Right cardiac atrium (tissue), 5 donors: ENCODE data around the gene S1PR3. TPM values are rescaled to one million over a fixed set of nuclear protein-coding genes. Genes with fewer than 3 reads are reported as not detected.
"Not testable (repeated sequence)": the region's sequence is repeated elsewhere in the genome, so short reads cannot be mapped to it uniquely, and the experiment has no call there.

Source experiments
- ATAC-seq, 2 donors: fragments of 200-7000 bp; cut with Tn5 transposase; one replicate each; pipeline versions ENCODE4 v1.8.0 to v1.9.1; 2020; ENCODE audit warnings: moderate library complexity in 2 of 2, mild to moderate bottlenecking in 1 of 2
- DNase-seq, 3 donors: peaks; one replicate each; pipeline ENCODE4 v3.0.0-alpha.2; 2020
- H3K27ac ChIP-seq: one replicate; pipeline ENCODE4 v1.5.1; 2013; ENCODE audit warnings: mild to moderate bottlenecking, low read length, control low read depth, moderate library complexity
- H3K27me3 ChIP-seq: one replicate; pipeline ENCODE4 v1.6.1; 2013; ENCODE audit not compliant: control insufficient read depth, insufficient read depth
- H3K4me1 ChIP-seq: one replicate; pipeline ENCODE4 v1.6.1; 2013; ENCODE audit warnings: low read length; ENCODE audit not compliant: control insufficient read depth, insufficient read depth
- H3K4me3 ChIP-seq: one replicate; pipeline ENCODE4 v1.5.1; 2013; ENCODE audit warnings: low read length, control low read depth
- H3K9me3 ChIP-seq: one replicate; pipeline ENCODE4 v1.6.1; 2013; ENCODE audit warnings: low read length; ENCODE audit not compliant: control insufficient read depth
- WGBS: extraction: QIAGEN DNeasy Blood & Tissue Kit; methylation state at CpG from one replicate; pipeline ENCODE4 v1.1.7; 2013; 5-methylcytosine and 5-hydroxymethylcytosine counted together
- intact Hi-C, 4 donors: fragments of 100-400 bp; cut with DNase I; formaldehyde crosslinking; loops; one replicate each; pipeline versions ENCODE4 v1.11.0 to v1.14.0; 2022 to 2023
- long read RNA-seq, 4 donors: library from polyadenylated mRNA; unstranded; transcript quantifications; one replicate each; pipeline ENCODE4 v2.0.0, GENCODE V29; 2020 to 2021
- polyA plus RNA-seq: library from polyadenylated mRNA; stranded (reverse); fragments of 200-250 nt; gene quantifications from one replicate; pipeline ENCODE4 v1.2.3, GENCODE V29; 2013
- total RNA-seq, 4 donors: library from RNA; stranded (reverse); fragmentation: NEBNext Ultra II Directional; extraction: Animal tissue kit (Norgen Biotek cat#: 25700); gene quantifications; one replicate each; pipeline ENCODE4 v1.2.1, GENCODE V29; 2021
- donor health status: healthy with polysubstance abuse.
- donor health status: DM: no; HTN: yes; CAD: no.
- donor health status: DM: no; HTN: no; CAD: no.
- donor health status: DM: no; HTN: yes; CAD: no; lungs with severe emphysema.
- donor health status: DM: yes; HTN: yes; CAD: no.

S1PR3 gene
- 10 to 100 TPM; 37.2 to 51.6 (median 38.3) TPM for total RNA-seq
- polyA plus RNA-seq, result 24.9 TPM
- long read RNA-seq, donor 1, full-length matches to known transcripts, result 74 of 74 reads
- long read RNA-seq, donor 1, partial matches to known transcripts, result 0 of 74 reads
- long read RNA-seq, donor 1, other reads (novel, unspliced or antisense), result 0 of 74 reads
- long read RNA-seq, donor 2, full-length matches to known transcripts, result 22 of 22 reads
- long read RNA-seq, donor 2, partial matches to known transcripts, result 0 of 22 reads
- long read RNA-seq, donor 2, other reads (novel, unspliced or antisense), result 0 of 22 reads
- long read RNA-seq, donor 3, full-length matches to known transcripts, result 180 of 187 reads
- long read RNA-seq, donor 3, partial matches to known transcripts, result 3 of 187 reads
- long read RNA-seq, donor 3, other reads (novel, unspliced or antisense), result 4 of 187 reads
- long read RNA-seq, donor 4, full-length matches to known transcripts, result 21 of 22 reads
- long read RNA-seq, donor 4, partial matches to known transcripts, result 0 of 22 reads
- long read RNA-seq, donor 4, other reads (novel, unspliced or antisense), result 1 of 22 reads

DNA sequence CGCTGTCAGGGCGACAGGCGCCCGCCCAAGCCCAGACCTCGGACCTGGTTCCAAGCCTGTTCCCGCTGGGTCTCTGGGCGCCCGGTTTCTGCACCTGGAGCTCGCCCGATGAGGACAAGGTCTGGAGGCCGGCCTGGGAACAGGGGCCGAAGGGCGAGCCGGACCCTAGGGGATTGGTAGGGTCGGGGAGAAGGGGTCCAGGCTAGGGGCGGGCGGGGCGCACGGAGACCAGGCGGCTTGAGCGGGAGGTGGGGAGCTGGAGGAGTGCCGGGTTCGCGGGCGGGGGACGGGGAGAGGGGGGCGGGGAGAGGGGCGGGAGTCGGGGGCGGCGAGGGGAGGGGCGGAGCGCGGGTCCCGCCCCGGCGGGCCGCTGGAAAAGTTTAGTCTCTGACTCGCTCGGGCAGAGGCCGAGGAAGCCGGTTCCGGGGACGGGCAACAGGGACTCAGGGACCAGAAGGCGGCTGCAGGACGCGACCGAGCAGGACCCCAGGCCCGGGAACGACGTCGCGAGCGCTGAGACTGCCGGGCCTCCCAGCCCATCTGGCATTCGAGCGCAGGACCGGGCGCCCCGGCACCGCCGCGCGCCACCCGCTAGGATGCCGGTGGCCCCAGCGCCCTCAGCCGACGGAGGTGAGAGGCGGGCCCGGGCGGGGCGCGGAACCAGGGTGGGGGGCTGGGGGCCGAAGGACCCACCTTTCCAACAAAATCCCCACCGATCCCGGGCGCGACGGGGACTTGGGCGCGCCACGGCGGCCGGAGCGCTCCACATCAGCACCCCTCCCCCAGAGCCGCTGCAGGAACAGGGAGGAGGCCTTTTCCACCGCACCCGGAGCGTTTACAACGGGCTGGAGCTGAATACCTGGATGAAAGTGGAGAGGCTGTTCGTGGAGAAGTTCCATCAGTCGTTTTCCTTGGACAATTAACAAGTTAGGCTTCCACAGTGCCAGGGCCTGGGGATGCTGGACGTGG, at the start of gene S1PR3:
Gene S1PR3 (plus strand): TSS at position 403 of the 969 bp plus-strand sequence. CDS start 9,733 bp downstream, outside the sequence.
- H3K4me3 ChIP-seq, result peak within 1 kb of the TSS; percentile 83
- H3K27ac ChIP-seq, result peak within 1 kb of the TSS; percentile 77
- no peaks in the 10 kb centered on the region for H3K27me3 ChIP-seq
- WGBS, result 1% methylated on average over 92 of the region's 94 CpGs
- peak; percentile 78 to 89 (median 87) for DNase-seq
- peaks cover 5% of the 10 kb centered on the region for H3K4me1 ChIP-seq
- peak; percentile 86 for ATAC-seq
- intact Hi-C loops, result loop anchor here (10.0 kb wide), 5 partner anchors 117 to 267 kb away; no protein-coding TSS in a partner anchor
- H3K9me3 ChIP-seq, result no peaks in the 10 kb centered on the region

DNA sequence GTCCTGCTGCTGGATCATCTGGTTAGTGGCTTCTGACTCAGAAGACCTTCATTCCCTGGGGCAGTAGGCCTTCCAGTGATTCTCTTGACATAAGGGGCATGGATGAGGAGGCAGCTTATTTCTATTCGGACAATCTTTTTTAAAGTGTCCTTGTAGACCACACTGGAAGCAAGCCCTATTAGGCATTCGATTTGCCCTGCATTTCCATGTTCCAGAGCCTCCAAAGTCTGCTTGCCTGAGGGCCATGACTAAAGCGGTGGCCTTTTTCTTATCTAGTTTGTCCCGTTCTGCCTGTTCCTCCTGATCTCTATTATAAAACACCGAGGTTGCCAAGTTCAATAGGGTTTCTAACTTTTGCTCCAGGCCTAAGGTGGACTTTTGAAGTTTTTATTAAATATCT, 49.7 kb upstream of the S1PR3 start:
- 75% methylated on average over 5 of the region's 5 CpGs for WGBS
- DNase-seq, H3K4me1 ChIP-seq, H3K9me3 ChIP-seq, H3K4me3 ChIP-seq, H3K27me3 ChIP-seq, ATAC-seq, H3K27ac ChIP-seq: not testable (repeated sequence)
- intact Hi-C loops, result loop anchor here in 1 of 4 donors (10.0 kb wide), 1 partner anchor 67 kb away; no protein-coding TSS in a partner anchor

DNA sequence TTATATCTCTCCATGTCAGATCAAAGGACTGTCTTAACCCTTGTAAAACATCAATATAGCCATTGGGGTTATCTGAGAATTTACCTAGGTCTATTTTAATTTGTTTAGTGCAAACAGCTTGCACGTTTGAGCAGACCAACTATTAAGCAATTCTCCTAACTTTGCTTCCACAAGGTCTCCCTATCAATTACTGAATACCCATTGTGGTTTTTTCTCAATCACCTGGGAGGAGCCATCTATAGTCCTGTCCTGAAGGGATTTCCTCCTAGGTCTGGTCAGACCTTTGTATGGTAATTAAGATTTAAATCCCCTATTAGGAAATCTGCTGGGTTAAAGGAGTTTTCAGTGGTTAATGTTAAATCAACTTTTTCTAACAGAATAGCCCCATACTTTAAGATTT, 48.9 kb upstream of the S1PR3 start:
- Histone ChIP-seq H3K9me3 (no peaks in the 10 kb centered on the region), H3K4me3 (no peak overlapping the region), H3K4me1 (no peaks in the 10 kb centered on the region), H3K27ac (no peak overlapping the region), H3K27me3 (no peaks in the 10 kb centered on the region)
- DNase-seq (no peak), ATAC-seq (no peak)
- 52% methylated on average over 1 of the region's 1 CpG for WGBS
- intact Hi-C loops, result loop anchor here in 1 of 4 donors (10.0 kb wide), 1 partner anchor 68 kb away; no protein-coding TSS in a partner anchor

DNA sequence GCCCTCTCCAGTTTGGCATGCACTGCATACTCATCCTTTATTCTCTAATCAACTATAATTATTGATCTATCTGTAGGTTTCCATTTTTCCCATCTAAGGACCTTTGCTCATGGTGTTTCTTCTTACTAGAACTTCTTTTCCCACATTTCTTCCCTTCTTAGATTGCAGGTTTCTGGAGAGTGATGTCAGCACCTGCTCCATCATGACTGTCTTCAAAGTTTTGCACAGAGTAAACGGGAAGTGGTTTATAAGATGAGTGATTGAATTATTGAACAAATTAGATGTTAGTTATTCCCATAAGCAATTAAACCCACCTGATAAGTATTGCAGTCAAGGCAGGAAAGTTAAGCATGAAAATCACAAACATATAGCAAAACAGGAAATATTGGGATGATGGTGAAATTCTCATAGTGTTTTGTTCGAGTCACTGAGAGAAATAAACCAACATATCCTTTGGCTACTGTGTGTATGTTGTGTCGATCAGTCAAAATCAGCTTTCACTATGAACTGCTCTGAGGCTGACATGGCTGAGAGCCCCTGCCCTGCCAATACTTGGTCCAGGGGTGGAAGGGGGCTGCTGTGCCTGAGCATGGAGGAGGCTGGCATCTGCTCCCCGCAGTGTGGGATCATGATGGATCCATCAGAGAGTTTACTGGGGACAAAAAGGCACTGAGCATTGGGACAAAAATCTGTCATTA, 45.5 kb upstream of the S1PR3 start:
- ATAC-seq (no peak), DNase-seq (no peak)
- H3K27ac ChIP-seq, result no peak overlapping the region
- intact Hi-C loops, result loop anchor here in 1 of 4 donors (10.0 kb wide), 1 partner anchor 71 kb away; no protein-coding TSS in a partner anchor
- no peaks in the 10 kb centered on the region for H3K27me3 ChIP-seq
- H3K9me3 ChIP-seq, result no peaks in the 10 kb centered on the region
- 64% methylated on average over 4 of the region's 4 CpGs for WGBS
- H3K4me3 ChIP-seq, result no peak overlapping the region
- H3K4me1 ChIP-seq, result peaks cover 6% of the 10 kb centered on the region

DNA sequence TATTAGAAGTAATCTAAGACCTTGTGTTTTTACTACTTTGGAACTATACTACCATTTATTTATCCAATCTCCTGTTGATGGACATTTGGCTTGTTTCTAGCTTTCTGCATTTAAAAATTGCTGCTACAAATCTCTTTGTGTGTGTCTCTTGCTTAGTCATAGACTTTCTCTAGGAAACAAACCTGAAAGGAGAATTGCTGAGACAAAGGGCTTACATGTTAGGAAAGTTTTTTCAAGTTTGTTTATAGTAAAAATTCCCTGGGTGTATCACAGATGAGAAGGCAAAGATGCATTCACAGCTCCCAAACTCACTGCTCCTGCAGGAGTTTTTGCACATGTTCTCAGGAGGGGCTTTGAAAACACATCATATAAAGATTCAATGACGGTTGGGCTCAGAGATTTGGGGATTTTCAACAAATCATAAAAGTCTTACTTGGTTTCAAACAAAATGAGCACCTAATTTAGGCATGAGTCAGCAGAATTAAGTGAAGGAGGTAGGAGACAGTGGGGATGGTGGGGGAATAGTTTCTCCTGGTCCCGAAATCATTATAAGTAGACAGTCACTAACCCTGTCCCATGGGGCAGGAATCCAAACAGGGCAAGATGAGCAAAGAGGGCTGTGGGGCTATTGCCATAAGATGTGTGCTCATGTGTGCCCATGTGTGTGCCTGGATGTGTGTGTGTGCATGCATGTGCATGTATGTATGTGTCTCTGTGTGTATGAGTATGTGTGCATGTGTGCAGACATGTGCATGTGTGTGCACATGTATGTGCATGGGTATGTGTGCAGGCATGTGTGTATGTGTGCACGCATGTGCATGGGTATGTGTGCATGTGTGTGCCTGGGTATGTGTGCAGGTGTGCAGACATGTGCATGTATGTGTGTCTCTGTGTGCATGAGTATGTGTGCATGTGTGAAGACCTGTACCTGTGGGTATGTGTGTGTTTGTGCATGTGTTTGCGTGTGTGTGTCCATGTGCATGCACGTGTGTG, 43.4 kb upstream of the S1PR3 start:
- Histone ChIP-seq H3K4me3 (no peak overlapping the region), H3K9me3 (no peaks in the 10 kb centered on the region), H3K27ac (no peak overlapping the region), H3K4me1 (peaks cover 14% of the 10 kb centered on the region), H3K27me3 (no peaks in the 10 kb centered on the region)
- DNase-seq, result no peak
- ATAC-seq, result no peak
- intact Hi-C loops, result loop anchor here in 1 of 4 donors (10.0 kb wide), 1 partner anchor 73 kb away; no protein-coding TSS in a partner anchor
- 63% methylated on average over 5 of the region's 5 CpGs for WGBS

DNA sequence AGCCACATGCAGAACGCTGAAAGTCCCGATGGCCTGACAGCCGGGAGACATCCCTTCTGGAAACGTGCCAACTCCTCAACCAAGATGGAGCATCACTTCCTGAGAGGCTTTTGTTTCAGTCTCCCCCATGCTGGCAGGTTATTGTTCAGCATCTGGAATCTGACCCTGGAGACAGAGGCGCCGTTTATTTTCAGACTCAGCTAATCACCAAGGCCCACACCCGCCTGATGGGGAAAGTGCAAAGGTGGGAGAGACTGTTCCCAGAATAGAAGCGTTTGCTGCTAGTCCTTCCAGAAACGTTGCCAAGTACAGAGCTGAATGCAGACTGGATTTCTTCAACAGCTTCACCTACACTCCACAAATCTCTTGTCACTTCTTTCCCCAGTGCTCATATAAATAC, 41.8 kb upstream of the S1PR3 start:
- peaks cover 19% of the 10 kb centered on the region for H3K4me1 ChIP-seq
- WGBS, result 17% methylated on average over 9 of the region's 9 CpGs
- ATAC-seq (peak; percentile 79 to 89), DNase-seq (peak; percentile 41 to 72 (median 67))
- H3K4me3 ChIP-seq, result no peak overlapping the region
- H3K27ac ChIP-seq, result peak overlapping the region; percentile 69
- intact Hi-C loops, result loop anchor here in 1 of 4 donors (10.0 kb wide), 1 partner anchor 75 kb away; no protein-coding TSS in a partner anchor
- no peaks in the 10 kb centered on the region for H3K27me3 ChIP-seq
- H3K9me3 ChIP-seq, result no peaks in the 10 kb centered on the region

DNA sequence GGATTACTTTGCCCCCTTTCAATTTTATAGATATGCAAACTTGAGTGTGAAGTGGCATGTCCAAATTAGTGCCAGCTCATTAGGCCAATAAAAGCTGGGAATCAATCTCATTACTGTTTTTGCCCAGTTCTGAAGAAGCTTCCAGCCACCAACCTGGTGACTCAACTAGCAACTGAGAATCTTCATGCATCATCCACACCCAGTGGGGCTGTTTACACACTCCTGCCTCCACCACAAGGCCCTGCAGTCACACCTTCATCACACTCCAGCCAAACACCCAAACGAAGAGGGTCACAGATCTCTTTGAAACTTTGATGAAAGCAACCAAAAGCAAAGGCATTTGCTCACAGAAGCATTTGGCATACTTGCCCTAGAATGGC, 41.3 kb upstream of the S1PR3 start:
- DNase-seq, result no peak
- H3K27me3 ChIP-seq, result no peaks in the 10 kb centered on the region
- ATAC-seq, result peak in 1 of 2 donors; percentile 41
- WGBS, result 37% methylated on average over 1 of the region's 1 CpG
- H3K27ac ChIP-seq, result peak overlapping the region; percentile 88
- no peaks in the 10 kb centered on the region for H3K9me3 ChIP-seq
- H3K4me1 ChIP-seq, result peaks cover 19% of the 10 kb centered on the region
- H3K4me3 ChIP-seq, result no peak overlapping the region
- intact Hi-C loops, result loop anchor here in 1 of 4 donors (10.0 kb wide), 2 partner anchors 75 to 165 kb away; no protein-coding TSS in a partner anchor

DNA sequence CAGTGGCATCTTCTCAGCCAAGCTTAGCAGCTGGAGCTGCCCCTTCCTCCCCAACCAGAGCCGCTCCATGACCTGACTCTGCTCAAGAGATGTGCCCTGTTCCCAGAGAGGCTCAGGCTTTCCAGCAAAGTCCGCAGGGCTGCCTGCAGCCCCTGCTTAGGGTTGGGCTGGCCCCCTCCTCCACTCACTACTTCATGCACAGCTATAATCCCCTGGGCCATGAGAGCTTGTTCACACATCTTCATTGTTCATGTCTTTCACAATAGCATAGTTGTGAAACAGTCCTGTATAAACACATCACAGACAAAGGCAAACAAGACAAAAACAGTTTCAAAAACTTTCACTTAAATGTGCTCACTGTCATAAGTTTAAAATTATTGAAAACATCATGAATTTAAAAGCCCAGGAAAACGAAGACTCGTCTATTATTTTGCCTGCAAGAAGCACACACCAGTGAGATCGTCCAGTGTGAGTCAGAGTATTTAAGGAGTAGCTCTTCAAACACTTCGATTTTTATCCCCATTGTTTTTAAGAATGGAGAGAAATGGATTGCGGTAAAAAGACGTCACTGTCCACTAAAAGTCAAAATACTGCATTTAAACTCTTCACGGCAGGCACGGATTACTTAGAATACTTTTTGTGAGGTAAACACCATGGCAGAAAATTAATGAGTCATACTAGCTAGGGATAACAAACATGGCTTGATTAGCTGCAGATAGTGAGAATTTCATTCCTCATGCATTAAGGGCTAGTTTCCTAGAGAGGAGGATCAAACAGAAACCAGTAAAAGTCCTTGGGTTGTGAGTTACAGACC, 40.7 kb upstream of the S1PR3 start:
- peak in 1 of 2 donors; percentile 9 for ATAC-seq
- Histone ChIP-seq H3K4me3 (no peak overlapping the region), H3K4me1 (peaks cover 19% of the 10 kb centered on the region), H3K9me3 (no peaks in the 10 kb centered on the region), H3K27me3 (no peaks in the 10 kb centered on the region), H3K27ac (peak overlapping the region; percentile 88)
- intact Hi-C loops, result loop anchor here in 1 of 4 donors (10.0 kb wide), 1 partner anchor 166 kb away; no protein-coding TSS in a partner anchor
- WGBS, result 49% methylated on average over 10 of the region's 10 CpGs
- no peak for DNase-seq
